Gastrocnemius medialis (tissue), 4 donors: ENCODE results near the gene PPP1R16B. TPM values are rescaled to one million over a fixed set of nuclear protein-coding genes. Genes with fewer than 3 reads are reported as not detected.

Experiments used
- ATAC-seq, 2 donors: fragments of 150-250 bp; one replicate each; pipeline ENCODE4 v1.9.1; 2016
- DNase-seq, 2 donors: peaks; one replicate each; pipeline ENCODE4 v3.0.0-alpha.2; 2019
- H3K27ac ChIP-seq, 4 donors: fragments of 200-600 bp; sonication (generic); 1 replicate in 1 of 4; 2 replicates in 3 of 4; pipeline ENCODE4 v1.5.1; 2016 to 2018; ENCODE audit warnings: mild to moderate bottlenecking in 2 of 4, moderate library complexity in 1 of 4
- H3K27me3 ChIP-seq, 3 donors: fragments of 200-600 bp; sonication (generic) in 2 of 3; 1 replicate in 1 of 3; 2 replicates in 2 of 3; pipeline versions ENCODE4 v1.5.1 to v1.6.0; 2016 to 2019; ENCODE audit warnings: mild to moderate bottlenecking in 1 of 3, moderate library complexity in 1 of 3
- H3K36me3 ChIP-seq, 2 donors: fragments of 200-600 bp; sonication (generic) in 1 of 2; one replicate each; pipeline ENCODE4 v1.5.1; 2017 to 2018
- H3K4me1 ChIP-seq, 2 donors: fragments of 200-600 bp; sonication (generic) in 1 of 2; one replicate each; pipeline ENCODE4 v1.5.1; 2016 to 2017; ENCODE audit warnings: mild to moderate bottlenecking in 2 of 2
- H3K4me3 ChIP-seq, 4 donors: fragments of 200-600 bp; sonication (generic) in 3 of 4; 1 replicate in 1 of 4; 2 replicates in 3 of 4; pipeline ENCODE4 v1.5.1; 2016 to 2019; ENCODE audit warnings: mild to moderate bottlenecking in 2 of 4
- H3K9me3 ChIP-seq, 3 donors: fragments of 200-600 bp; sonication (generic) in 2 of 3; 1 replicate in 1 of 3; 2 replicates in 2 of 3; pipeline ENCODE4 v1.5.1; 2016 to 2019
- POLR2A ChIP-seq, 2 donors: fragments of 450-650 bp; IDR thresholded peaks; one replicate each; pipeline ENCODE4 v1.6.1; 2017; ENCODE audit warnings: antibody characterized with exemption in 2 of 2, mild to moderate bottlenecking in 2 of 2, moderate library complexity in 2 of 2
- in situ Hi-C, 4 donors: fragments of 200-750 bp; cut with MboI; loops; one replicate each; pipeline versions ENCODE4 v1.15.0 to v1.8.0; 2017; ENCODE audit warnings: low sequenced_read_pairs in 4 of 4
- intact Hi-C: fragments of 100-400 bp; cut with DNase I; formaldehyde crosslinking; loops from one replicate; pipeline ENCODE4 v1.15.1; 2023; ENCODE audit warnings: low total_unique reads
- total RNA-seq, 4 donors: library from RNA; depleted of rRNA; stranded (reverse); fragments of >200 nt; gene quantifications; one replicate each; pipeline versions ENCODE4 v1.1.0 to v1.2.3, GENCODE V29; 2016
- TF ChIP-seq, protein P1 (sequence below), 5 experiments: fragments of 450-650 bp in 3 of 5; fragments of 200-600 bp in 2 of 5; sonication (generic) in 2 of 5; IDR thresholded peaks in 4 of 5; conservative IDR thresholded peaks in 1 of 5; 1 replicate in 4 of 5; 2 replicates in 1 of 5; pipeline ENCODE4 v1.5.1; 2016 to 2019; ENCODE audit warnings: antibody characterized with exemption in 5 of 5, mild to moderate bottlenecking in 3 of 5, moderate library complexity in 3 of 5

The PPP1R16B gene
- total RNA-seq, 4 donors from 2014 or later, result 0.16 to 2.4 (median 0.59) TPM

DNA sequence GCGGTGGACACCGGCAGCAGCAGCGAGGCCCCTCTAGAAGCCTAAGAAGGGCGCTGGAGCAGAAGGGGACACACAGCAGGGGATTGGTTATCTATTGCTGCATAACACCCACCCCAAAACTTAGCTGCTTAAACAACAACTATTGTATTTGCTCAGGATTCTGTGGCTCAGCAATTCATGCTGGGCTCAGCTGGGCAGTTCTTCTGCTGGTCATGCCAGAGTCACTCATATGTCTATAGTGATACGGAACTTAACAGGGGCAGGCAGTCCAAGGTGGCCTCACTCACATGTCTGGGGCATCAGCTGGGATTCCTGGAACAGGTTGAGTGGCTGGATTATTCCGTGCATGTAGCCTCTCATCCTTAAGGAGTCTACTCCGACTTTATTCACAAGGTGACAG is 17.6 kb upstream of the PPP1R16B start:
- in situ Hi-C loops (no loop called here), intact Hi-C loops (no loop called here)
- H3K4me3 ChIP-seq, result no peak overlapping the region
- H3K27me3 ChIP-seq, result no peaks in the 10 kb centered on the region
- no peaks in the 10 kb centered on the region for H3K4me1 ChIP-seq
- H3K9me3 ChIP-seq, result no peaks in the 10 kb centered on the region
- no peaks in the 10 kb centered on the region for H3K36me3 ChIP-seq
- DNase-seq (no peak), ATAC-seq (no peak)
- no peak overlapping the region for H3K27ac ChIP-seq
- no peak for TF ChIP-seq POLR2A (IDR thresholded peaks at IDR 0.05)
- TF ChIP-seq, protein P1, sequence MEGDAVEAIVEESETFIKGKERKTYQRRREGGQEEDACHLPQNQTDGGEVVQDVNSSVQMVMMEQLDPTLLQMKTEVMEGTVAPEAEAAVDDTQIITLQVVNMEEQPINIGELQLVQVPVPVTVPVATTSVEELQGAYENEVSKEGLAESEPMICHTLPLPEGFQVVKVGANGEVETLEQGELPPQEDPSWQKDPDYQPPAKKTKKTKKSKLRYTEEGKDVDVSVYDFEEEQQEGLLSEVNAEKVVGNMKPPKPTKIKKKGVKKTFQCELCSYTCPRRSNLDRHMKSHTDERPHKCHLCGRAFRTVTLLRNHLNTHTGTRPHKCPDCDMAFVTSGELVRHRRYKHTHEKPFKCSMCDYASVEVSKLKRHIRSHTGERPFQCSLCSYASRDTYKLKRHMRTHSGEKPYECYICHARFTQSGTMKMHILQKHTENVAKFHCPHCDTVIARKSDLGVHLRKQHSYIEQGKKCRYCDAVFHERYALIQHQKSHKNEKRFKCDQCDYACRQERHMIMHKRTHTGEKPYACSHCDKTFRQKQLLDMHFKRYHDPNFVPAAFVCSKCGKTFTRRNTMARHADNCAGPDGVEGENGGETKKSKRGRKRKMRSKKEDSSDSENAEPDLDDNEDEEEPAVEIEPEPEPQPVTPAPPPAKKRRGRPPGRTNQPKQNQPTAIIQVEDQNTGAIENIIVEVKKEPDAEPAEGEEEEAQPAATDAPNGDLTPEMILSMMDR (IDR thresholded peaks at IDR 0.05 in 4 of 5, conservative IDR thresholded peaks at IDR 0.05 in 1 of 5), result no peak

DNA sequence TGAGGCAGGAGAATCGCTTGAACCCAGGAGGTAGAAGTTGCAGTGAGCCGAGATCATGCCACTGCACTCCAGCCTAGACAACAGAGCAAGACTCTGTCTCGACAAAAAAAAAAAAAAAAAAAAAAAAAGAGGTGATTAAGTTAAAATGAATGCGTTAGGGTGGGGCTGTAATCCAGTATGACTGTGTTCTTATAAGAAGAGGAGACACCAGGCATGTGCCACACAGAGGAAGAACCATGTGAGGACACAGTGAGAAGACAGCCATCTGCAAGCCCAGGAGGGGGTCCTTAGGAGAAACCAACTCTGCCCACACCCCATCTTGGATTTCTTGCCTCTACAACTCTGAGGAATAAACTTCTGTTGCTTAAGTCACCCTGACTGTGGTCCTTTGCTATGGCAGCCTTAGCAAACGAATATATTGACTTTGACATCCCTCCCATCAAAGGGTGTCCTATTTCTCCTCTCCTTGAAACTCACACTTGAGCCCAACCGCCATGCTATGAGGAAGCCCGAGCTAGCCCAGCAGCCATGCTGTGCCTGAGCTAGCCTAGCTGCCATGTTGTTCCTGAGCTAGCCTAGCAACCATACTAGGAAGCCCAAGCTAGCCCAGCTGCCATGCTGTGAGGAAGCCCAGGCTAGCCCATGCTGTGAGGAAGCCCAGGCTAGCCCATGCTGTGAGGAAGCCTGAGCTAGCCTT is 15.8 kb upstream of the PPP1R16B start:
- Histone ChIP-seq H3K9me3 (no peaks in the 10 kb centered on the region), H3K27ac (no peak overlapping the region), H3K4me1 (no peaks in the 10 kb centered on the region), H3K27me3 (no peaks in the 10 kb centered on the region), H3K4me3 (no peak overlapping the region), H3K36me3 (no peaks in the 10 kb centered on the region)
- DNase-seq (no peak), ATAC-seq (no peak)
- in situ Hi-C loops, result no loop called here
- intact Hi-C loops, result no loop called here
- TF ChIP-seq, protein P1 (IDR thresholded peaks at IDR 0.05 in 4 of 5, conservative IDR thresholded peaks at IDR 0.05 in 1 of 5), result no peak
- TF ChIP-seq POLR2A (IDR thresholded peaks at IDR 0.05), result no peak

DNA sequence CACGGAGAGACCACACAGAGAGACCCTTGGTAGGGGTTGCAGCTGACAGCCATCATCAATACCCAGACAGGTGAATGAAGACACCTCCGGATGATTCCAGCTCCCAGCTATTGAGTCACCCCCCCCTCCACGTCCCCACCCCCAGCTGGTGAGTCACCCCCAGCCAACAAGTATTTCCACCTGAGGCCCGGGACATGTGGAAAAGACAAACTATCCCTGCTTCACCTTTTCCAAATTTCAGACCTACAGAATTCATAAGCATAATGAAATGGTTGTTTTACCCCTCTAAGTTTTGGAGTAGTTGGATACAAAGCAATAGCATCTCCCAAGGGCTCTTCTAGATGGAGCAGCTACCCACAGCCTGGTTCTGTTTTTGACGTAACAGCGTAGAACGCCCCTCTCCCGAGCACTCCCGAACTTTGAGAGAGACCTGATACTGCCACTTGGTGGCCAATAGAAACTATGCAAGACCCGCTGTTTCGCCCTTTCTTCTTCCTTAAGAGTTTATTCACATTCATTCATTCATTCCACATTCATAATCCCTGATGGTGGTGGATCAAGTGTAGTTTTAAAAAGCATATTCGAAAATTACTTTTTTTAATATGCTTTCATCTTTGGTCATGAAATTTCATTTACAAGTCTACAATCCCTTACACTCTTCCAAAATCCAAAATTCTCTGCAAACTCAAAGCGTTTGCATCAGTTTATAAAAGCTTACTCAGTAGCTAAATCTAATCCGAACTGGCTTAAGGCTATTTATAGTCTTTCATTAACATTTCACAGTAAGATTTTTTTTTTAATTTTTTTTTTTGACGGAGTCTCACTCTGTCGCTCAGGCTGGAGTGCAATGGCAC is 15.1 kb upstream of the PPP1R16B start:
- Histone ChIP-seq H3K9me3 (no peaks in the 10 kb centered on the region), H3K4me3 (no peak overlapping the region), H3K4me1 (no peaks in the 10 kb centered on the region), H3K36me3 (no peaks in the 10 kb centered on the region), H3K27me3 (no peaks in the 10 kb centered on the region), H3K27ac (no peak overlapping the region)
- DNase-seq (no peak), ATAC-seq (no peak)
- in situ Hi-C loops, result no loop called here
- intact Hi-C loops, result no loop called here
- no peak for TF ChIP-seq POLR2A (IDR thresholded peaks at IDR 0.05)
- TF ChIP-seq, protein P1 (IDR thresholded peaks at IDR 0.05 in 4 of 5, conservative IDR thresholded peaks at IDR 0.05 in 1 of 5), result peak in 4 of 5 experiments; percentile 35 to 51 (median 41)

DNA sequence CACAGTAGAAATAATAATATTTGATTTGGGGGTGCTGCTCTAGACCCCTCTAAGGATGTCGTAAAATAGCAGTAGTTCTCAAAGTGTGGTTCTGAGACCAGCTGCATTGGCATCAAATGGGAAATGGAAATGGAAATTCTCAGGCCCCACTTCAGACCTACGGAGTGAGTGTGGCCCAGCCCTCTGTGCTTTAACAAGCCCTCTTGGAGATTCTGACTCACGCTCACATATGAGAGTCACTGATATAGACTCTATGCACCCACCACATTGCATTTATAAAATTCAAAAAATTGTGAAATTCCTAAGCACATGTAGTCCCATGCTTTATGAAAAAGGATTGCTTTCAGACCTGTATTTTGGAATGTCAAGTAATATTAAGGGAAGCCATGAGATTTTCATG is 14.2 kb upstream of the PPP1R16B start:
- in situ Hi-C loops (no loop called here), intact Hi-C loops (no loop called here)
- no peaks in the 10 kb centered on the region for H3K9me3 ChIP-seq

More for the DNA sequence above, 14.2 kb upstream of the PPP1R16B start:
- H3K27me3 ChIP-seq, result no peaks in the 10 kb centered on the region
- H3K36me3 ChIP-seq, result no peaks in the 10 kb centered on the region
- H3K4me3 ChIP-seq, result no peak overlapping the region
- no peak overlapping the region for H3K27ac ChIP-seq
- DNase-seq (no peak), ATAC-seq (no peak)
- TF ChIP-seq, protein P1 (IDR thresholded peaks at IDR 0.05 in 4 of 5, conservative IDR thresholded peaks at IDR 0.05 in 1 of 5), result no peak
- TF ChIP-seq POLR2A (IDR thresholded peaks at IDR 0.05), result no peak
- no peaks in the 10 kb centered on the region for H3K4me1 ChIP-seq
